HTERT RPE-1 (cell line): ENCODE data around the gene DDR1.
"Not testable (repeated sequence)": the region's sequence is repeated elsewhere in the genome, so short reads cannot be mapped to it uniquely, and the experiment has no call there.

Experiments
- in situ Hi-C: fragments of 300-500 bp; cut with MboI; formaldehyde crosslinking; loops from 4 replicates; pipeline ENCODE4 v1.14.3; 2020; ENCODE audit warnings: low sequenced_read_pairs

Gene DDR1

DNA sequence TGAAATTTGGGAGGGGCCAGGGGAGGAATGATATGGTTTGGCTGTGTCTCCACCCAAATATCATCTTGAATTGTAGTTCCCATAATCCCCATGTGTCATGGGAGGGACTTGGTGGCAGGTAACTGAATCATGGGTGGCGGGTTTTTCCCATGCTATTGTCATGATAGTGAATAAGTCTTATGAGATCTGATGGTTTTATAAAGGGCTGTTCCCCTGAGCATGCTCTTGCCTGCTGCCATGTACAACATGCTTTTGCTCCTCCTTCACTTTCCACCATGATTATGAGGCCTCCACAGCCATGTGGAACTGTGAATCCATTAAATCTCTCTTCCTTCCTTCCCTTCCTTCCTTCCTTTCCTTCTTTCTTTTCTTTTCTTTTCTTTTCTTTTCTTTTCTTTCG is 31.9 kb upstream of the DDR1 start:
- in situ Hi-C loops: not testable (repeated sequence)

DNA sequence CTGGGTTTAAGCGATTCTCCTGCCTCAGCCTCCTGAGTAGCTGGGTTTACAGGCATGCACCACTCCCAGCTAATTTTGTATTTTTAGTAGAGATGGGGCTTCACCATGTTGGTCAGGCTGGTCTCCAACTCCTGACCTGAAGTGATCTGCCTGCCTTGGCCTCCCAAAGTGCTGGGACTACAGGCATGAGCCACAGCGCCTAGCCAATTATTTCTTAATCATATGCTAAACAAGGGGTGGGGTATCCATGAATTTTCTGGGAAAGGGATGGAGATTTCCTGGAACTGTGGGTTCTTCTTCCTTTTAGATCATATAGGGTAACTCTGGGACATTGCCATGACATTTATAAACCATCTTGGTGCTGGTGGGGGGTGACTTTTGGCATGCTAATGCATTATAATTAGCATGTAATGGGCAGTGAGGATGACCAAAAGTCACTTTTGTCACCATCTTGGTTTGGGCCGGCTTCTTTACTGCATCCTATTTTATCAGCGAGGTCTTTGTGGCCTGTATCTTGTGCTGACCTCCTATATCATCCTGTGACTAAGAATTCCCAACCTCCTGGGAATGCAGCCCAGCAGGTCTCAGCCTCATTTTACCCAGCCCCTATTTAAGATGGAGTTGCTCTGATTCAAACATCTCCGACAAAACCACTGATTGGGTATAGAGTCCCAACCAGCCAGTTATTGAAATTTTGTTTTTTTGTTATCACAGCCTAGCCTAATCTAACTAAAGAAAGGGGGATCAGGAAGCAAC is 29.9 kb upstream of the DDR1 start:
- in situ Hi-C loops: no loop called here

DNA sequence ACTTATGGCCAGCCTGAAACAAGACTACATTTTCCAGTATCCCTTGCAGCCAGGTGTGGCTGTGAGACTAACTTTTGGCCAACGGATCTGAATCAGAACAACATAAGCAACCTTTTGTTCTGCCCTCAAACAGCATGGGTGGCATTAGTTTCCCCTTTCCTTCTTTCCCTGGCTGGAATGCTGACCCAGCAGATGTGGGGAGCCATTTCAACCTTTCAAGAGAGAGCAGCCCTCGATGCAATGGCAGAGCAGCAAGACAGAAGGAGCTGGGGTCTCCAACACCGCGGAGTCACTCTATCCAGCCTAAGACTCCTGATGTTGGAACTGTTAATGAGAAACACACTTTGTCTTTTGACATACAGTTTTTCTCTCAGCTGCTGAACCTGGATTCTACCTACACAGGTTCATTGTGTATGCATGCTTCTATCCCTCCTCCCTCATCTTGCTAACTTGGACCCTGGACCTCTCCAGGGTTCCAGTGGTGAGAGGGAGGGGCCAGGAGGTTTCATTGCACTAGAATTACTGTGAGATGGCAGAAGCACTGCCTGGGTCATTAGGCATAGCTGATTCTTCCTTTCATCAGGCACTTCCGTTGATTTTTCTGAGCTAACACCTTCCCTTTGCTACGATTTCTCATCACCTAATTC is 28.8 kb upstream of the DDR1 start:
- in situ Hi-C loops: no loop called here

DNA sequence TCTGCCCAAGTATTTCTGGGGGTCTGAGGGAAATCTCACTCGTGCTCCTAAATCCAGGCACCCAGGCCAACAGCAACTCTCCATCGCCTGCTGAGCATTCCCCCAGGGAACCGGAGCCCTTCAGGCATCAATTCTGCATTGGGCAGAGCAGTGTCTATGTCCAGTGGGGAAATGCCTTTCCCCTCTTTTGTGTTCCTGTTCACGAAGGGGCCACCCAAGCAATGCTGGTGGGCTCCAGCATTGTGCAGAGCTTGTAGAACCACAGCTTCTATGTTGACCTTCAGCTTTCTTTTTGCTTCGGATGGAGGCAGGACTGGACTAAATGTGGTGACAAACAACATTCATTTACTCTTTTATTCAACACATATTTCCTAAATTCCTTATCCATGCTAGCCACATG is 27.2 kb upstream of the DDR1 start:
- in situ Hi-C loops: no loop called here

DNA sequence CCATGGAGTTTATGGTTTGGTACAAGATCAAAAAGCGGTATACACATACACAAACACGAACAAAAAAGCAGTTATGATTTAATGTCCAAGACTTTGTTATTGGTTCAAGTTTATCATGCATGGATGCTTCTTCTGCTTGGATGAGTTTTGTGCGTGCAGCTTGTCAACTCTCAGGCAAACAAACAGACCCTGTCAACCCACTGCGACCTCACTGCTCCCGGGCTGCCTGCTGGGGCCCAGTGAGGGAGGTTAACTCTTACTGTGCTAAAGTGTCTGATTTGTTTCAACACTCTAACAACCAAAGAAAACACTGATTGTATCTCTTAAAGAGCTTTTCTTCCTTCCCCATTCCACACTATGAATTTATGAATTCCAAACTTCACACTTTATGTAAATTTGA is 26.8 kb upstream of the DDR1 start:
- in situ Hi-C loops: no loop called here

DNA sequence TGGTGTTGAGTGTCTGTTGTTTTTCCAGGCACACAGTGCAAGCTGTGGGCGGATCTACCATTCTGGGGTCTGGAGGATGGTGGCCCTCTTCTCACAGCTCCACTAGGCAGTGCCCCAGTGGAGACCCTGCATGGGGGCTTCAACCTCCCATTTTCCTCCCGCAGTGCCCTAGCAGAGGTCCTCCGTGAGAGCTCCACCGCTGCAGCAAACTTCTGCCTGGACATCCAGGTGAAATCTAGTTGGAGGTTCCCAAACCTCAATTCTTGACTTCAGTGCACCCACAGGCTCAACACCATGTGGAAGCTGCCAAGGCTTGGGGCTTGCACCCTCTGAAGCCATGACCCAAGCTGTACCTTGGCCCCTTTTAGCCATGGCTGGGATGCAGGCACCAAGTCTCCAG is 24.6 kb upstream of the DDR1 start:
- in situ Hi-C loops: not testable (repeated sequence)

DNA sequence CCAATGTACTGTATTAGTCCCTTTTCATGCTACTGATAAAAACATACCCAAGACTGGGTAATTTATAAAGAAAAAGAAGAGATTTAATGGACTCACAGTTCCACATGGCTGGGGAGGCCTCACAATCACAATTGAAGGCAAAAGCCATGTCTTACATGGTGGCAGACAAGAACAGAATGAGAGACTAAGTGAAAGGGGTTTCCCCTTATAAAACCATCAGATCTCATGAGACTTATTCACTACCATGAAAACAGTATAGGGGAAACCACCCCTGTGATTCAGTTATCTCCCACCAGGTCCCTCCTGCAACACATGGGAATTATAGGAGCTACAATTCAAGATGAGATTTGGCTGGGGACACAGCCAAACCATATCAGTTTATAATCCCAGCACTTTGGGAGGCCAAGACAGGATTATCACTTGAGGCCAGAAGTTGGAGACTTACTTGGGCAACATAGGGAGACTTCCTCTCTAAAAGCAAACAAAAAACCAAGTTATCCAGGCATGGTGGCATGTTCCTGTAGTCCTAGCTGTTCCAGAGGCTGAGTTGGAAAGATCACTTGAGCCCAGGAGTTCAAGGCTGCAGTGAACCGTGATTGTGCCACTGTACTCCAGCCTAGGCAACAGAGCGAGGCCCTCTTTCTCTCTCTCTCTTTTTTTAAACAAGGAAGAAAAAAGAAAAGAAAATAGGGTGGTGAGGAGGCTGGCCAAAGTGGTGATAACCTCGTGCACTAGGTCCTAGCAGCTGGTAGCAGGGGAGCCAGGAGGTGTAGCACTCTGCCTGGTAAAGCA is 22.9 kb upstream of the DDR1 start:
- in situ Hi-C loops: no loop called here

DNA sequence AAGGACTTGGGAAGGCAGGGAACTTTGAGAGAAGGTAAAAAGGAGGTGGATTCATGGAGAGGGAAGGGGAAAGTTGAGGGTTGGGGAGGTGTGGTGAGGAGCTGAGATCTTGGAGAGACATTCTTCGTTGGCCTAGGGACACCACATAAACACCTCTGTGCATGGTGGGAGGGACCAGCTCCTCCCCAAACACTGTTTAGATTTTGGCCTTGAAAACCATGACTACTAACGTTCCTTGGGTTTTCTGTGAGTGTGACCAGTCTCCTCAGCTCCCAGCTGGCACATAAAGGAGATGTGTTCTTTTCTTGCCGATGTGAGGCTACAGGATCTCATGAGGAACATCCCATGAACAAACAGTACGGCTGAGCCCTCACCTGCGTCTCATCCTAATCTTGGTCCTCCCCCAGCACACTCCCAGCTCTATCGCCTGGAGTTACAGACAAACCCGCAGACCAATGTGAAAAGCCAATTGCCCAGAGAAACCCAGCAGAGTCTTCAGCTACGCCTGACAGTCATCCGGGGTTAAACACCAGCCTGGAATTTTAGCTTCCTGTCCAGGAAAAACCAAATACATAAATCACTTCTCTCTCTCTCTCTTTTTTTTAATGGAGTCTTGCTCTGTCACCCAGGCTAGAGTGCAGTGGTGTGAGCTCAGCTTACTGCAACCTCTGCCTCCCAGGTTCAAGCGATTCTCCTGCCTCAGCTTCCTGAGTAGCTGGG is 22.0 kb upstream of the DDR1 start:
- in situ Hi-C loops: no loop called here

DNA sequence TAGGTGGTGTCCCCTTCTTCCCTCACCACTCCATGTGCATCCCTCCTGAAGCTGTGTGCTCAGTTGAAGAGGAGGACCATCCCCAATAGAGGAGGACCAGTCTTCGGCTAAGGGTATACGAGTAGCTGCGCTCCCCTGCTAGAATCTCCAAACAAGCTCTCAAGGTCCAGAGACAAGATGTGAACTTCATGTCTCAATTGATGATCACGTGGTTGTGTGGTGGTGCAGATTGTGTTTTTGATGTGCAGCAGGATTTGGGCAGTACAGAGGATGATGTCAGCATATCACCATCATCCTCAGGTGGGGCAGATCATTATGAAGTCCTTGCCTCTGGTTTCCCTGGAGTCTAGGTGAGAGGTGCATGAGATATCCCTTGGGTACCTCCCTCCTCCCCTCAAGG is 20.0 kb upstream of the DDR1 start:
- in situ Hi-C loops: no loop called here

DNA sequence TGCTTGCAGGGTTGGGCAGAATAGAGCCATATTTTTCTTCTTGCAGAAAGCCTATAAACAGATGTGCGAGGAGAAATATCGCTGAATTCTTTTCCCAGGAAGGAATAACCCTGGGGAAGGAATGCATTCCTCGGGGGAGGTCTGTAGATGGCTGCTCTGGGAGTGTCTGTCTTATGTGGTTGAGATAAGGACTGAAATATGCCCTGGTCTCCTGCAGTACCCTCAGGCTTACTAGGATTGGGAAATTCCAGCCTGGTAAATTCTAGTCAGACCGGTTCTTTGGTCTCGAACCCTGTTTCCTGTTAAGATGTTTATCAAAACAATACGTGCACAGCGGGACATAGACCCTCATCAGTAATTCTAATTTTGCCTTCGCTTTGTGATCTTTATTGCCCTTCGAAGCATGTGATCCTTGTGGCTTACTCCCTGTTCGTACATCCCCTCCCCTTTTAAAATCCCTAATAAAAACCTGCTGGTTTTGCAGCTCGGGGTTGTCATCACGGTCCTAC is 15.0 kb upstream of the DDR1 start:
- in situ Hi-C loops: not testable (repeated sequence)

DNA sequence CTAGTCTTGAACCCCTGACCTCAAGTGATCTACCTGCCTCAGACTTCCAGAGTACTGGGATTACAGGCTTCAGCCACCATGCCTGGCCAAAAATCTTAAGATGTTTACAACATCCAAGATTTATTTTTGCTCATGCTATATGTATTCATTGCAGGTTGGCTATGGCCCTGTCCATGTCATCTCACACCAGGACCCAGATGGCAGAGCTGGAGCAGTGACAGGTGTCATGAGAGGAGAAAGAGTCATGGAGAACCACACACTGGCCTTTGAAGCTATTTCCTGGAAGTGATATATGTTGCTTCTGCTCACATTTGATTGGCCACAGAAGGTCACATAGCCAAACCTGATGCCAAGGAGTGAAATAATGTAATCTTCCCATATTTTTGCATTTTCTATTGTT is 13.8 kb upstream of the DDR1 start:
- in situ Hi-C loops: no loop called here

DNA sequence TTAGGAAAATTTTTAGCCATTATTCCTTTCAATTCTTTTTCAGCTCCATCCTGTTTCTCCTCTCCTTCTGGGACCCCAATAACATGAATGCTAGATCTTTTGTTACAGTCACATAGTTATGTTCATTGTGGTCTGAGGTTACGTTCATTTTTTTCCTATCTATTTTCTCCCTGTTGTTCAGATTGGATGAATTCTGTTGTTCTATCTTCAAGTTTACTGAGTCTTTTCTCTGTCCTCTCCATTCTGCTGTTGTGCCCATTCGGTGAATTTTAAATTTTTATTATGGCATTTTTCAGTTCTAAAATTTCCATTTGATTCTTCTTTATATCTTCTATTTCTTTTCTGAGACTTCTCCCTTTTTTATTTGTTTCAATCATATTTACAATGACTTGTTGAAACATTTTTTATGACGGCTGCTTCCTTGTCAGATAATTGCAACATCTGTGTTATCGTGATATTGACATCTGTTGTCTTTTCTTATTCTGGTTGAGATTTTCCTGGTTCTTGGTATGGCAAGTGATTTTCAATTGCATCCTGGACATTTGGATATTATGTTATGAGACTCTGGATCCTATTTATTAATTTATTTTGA is 12.6 kb upstream of the DDR1 start:
- in situ Hi-C loops: no loop called here

DNA sequence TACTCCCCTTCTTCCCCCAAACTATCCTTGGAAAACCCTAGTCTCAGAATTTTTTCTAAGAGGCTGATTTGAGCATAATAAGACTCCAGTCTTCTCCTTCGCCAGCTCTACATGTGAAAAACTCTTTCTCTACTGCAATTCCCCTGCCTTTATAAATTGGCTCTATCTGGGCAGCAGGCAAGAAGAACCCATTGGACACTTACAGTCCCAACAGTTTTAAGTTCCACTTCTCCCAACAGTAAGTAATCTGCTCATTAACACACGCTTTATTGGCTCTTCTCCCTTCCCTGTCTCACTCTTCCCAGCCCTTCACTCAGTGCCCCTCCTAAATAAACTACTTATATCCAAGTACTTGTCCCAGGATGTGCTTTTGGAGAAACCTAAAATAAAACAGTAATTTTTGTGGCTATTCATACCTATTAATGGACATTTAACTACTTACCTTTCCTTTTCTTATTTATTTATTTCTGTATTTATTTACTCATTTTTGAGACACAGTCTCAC is 11.1 kb upstream of the DDR1 start:
- in situ Hi-C loops: no loop called here

DNA sequence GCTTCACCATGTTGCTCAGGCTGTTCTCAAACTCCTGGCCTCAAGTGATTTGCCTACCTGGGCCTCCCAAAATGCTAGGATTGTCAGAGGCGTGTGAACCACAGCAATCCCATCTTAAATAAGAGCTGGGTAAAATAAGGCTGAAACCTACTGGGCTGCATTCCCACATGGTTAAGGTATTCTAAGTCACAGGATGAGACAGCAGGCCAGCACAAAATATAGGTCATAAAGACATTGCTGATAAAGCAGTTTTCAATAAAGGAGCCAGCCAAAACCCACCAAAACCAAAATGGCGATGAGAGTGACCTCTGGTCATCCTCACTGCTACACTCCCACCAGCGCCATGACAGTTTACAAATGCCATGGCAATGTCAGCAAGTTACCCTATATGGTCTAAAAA is 10.5 kb upstream of the DDR1 start:
- in situ Hi-C loops: not testable (repeated sequence)

DNA sequence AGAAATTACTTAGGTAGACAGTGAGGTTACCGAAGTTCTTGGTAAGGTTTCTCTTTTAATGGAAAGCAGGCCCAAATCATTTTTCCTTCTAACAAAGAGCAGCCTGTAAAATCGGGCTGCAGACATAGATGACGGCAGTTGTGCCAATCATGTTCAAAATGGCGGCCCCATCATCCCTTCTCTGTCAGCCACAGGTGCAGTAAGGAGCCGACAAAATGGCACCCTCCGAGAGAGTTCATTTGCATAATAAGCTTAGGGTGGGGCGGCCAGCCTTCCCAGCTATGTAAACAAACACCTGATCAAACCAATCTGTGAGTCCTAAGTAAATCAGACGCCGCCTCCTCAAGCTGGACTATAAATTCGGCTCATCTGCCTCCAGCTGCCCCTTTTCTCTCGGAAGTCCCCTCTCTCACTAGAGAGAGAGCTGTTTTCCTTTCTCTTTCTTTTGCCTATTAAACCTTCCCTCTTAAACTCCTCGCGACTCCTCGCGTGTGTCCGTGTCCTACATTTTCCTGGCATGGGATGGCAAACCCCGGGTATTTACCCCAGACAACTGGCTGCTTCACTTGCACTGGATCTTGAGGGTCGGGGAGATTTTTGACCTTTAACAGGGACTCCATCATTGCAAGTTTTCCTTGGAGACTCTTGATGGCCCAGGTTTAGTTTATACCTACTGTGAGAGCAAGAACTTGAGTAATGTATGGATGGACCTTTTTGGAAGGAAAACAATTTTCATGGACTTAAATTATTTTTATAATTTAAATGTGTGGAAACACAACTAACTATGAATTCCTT is 8.9 kb upstream of the DDR1 start:
- in situ Hi-C loops: no loop called here

DNA sequence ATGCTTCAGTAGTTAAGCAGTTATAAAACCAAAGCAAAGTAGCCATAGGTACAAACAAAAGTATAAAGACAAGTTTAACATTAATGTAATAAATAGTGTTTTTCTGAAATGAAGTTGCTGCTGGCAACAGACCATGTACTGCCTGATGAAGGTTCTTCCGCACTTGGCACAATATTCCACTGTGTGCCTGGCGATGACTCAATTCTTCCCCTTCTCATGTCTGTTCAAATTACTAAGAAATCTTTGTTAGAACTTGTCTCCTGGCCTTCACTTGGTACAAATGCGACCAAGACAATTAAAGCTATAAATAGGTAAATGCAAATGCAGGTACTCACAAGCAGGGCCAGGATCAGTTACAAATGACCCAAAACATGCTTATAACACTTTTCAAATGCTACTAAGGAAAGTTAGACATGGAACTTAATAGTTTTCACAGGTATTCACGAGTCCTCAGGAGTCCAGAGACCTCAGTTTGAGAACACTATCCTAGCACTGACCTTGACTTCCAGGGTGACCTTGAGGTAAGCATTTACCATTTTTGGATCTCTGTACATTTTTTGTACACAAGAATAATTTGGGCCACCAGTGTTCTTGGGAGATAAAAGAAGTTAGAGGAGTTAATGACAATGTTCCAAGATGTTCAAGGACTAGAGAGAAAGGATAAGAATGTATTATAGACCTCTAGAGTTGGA is 8.1 kb upstream of the DDR1 start:
- in situ Hi-C loops: no loop called here

DNA sequence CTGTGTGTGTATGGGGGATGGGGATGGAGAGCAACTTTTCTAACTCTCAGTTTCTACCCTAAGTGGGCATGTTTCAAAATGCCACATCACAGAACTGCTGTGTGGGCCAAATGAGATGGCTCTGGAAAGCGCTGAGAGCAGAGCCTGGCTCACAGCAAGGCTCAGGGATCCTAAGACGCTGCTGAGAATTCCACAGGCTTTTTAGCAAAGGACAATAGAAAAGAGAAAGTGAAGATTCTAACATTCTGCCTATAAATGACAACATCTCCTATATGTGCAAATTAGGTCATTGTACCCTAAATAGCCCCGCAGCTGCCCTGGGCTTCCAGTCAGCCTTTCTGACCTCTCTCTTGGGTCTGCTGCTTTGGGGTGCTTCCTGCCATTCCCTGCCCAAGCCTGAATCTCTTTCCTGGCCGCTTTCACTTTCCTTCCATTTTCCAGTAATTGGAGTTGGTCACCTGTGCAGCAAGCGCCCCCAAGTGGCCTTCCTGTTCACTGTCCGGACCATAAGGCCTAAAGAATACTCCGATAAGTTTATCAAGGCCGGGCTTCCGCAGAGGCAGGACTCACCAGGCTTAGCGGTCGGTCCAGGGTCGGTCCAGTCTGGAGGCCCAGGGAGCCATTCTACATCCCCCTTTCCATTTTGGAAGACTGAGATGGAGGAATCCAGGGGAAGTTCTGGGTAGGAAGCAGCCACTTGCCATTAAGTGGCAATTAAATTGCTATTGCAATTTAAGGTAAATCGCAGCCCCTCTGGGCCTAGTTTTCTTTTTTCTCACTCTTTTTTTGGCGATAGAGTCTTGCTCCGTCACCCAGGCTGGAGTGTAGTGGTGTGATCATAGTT is 6.7 kb upstream of the DDR1 start:
- in situ Hi-C loops: no loop called here

DNA sequence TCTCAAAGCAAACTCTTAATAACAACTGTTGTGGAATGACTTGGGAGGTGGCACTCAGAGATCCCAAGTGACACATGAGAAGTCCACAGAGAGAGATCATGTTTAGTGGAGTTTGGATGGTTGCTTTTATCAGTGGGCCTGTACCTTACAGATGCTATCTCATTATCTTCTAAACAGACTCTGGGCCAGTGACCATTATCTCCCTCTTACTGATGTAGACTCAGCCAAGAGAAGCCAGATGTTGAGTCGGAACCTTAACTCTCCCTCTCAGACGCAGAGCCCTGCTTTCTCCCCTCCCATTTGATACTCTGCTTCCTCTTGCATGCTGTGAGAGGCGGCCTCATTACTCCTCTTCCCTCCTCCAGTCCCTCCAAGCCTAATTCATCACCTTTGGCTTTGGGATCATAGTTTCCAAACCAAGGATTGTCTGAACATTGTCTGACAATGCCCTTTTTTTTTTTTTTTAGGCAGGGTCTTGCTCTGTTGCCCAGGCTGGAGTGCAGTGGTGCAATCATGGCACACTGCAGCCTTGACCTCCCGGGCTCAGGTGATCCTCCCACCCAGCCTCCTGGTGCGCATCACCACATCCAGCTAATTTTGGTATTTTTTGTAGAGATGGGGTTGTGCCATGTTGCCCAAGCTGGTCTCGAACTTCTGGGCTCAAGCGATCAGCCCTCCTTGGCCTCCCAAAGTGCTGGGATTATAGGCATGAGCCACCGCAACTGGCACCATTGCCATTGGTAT is 4.5 kb upstream of the DDR1 start:
- in situ Hi-C loops: no loop called here
